ENCODE results near the gene NSD2. TPM values are rescaled to one million over a fixed set of nuclear protein-coding genes. Genes with fewer than 3 reads are reported as not detected.

The NSD2 gene
- total RNA-seq, 1 donor = 84.7 TPM

DNA sequence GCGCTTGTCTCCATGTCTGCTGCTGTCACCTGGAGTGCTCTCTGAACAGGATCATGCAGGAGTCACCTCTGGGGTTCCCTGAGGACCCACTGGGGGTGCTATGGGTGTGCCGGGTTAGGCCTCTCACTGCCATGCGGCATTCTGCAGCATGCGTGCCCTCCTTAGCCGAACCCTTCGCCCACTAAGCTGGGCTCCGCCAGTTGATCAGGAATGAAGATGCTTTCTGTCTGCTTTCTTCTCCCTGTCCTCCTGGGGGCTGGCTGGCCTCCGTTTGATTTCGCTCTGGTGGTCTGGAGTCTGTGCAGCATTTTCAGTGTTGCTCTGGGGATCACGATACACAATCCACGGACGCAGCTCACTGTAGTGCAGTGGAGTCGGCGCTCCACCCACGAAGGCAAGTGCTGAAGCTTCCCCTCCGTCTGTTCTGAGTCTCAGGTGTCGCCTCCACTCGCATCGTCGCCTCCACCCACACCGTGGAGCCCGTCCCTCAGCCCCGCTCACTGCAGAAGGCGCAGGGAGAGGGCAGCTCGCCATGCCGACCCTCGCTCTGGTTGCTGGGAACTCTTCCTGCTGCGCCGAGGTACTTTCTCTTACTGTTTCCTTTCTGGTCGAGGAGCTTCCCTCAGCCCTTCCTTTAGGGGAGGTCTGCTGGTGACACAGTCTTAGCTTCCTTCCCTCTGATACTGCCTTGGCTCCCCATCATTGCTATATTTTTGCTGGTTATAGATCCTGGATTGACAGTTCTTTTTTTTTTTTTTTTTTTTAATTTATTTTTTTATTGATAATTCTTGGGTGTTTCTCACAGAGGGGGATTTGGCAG lies 44.5 kb upstream of the NSD2 start:
- no peak overlapping the region for H3K4me3 ChIP-seq (ENCODE audit: low read depth, low read length)
- TF ChIP-seq, protein P1, sequence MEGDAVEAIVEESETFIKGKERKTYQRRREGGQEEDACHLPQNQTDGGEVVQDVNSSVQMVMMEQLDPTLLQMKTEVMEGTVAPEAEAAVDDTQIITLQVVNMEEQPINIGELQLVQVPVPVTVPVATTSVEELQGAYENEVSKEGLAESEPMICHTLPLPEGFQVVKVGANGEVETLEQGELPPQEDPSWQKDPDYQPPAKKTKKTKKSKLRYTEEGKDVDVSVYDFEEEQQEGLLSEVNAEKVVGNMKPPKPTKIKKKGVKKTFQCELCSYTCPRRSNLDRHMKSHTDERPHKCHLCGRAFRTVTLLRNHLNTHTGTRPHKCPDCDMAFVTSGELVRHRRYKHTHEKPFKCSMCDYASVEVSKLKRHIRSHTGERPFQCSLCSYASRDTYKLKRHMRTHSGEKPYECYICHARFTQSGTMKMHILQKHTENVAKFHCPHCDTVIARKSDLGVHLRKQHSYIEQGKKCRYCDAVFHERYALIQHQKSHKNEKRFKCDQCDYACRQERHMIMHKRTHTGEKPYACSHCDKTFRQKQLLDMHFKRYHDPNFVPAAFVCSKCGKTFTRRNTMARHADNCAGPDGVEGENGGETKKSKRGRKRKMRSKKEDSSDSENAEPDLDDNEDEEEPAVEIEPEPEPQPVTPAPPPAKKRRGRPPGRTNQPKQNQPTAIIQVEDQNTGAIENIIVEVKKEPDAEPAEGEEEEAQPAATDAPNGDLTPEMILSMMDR (IDR thresholded peaks at IDR 0.05; ENCODE audit: insufficient read depth, low read length) = no peak
- no peak for DNase-seq (ENCODE audit: low read depth)

DNA sequence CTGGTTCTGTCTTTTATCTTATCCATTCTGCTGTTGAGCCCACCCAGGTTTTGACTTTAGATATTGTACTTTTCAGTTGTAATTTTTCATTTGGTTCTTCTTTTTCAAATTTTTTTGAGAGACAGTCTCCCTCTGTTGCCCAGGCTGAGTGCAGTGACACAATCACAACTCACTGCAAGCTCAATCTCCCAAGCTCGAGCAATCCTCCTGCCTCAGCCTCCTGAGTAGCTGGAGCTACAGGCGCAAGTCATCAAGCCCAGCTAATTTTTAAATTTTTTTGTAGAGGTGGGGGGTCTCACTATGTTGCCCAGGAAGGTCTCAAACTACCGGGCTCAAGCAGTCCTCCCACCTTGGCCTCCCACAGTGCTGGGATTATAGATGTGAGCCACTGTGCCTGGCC lies 41.0 kb upstream of the NSD2 start:
- DNase-seq (ENCODE audit: low read depth) = no peak
- H3K4me3 ChIP-seq (ENCODE audit: low read depth, low read length) = no peak overlapping the region
- TF ChIP-seq, protein P1 (IDR thresholded peaks at IDR 0.05; ENCODE audit: insufficient read depth, low read length) = no peak

DNA sequence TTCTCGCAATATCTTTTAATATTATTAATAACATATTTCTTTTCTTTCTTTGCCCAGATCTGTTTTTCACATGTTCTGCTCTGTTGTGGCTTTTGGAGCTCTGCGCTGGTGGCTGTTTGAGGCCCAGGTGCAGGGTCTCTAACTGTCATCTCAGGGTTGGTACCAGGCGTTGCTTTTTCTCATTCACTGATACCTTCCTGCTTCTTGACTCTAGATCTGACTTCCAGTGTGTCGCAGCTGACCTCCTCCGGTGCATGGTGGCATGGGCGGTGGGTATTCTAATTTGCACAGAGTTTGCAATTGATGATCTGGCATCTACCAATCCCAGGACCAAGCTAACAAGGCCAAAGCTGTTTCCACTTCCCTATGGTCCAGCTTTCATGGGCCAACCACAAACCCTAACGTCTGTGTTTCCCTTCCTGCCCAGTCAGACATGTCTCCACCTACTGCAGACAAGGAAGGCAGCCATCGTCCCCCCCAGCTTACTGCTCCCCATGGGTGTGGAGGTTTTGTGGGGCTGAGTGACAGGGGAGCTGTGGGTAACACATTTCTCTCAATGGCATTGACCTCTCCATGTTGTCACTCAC lies 40.5 kb upstream of the NSD2 start:
- TF ChIP-seq, protein P1 (IDR thresholded peaks at IDR 0.05; ENCODE audit: insufficient read depth, low read length) = no peak
- DNase-seq (ENCODE audit: low read depth) = no peak
- no peak overlapping the region for H3K4me3 ChIP-seq (ENCODE audit: low read depth, low read length)

DNA sequence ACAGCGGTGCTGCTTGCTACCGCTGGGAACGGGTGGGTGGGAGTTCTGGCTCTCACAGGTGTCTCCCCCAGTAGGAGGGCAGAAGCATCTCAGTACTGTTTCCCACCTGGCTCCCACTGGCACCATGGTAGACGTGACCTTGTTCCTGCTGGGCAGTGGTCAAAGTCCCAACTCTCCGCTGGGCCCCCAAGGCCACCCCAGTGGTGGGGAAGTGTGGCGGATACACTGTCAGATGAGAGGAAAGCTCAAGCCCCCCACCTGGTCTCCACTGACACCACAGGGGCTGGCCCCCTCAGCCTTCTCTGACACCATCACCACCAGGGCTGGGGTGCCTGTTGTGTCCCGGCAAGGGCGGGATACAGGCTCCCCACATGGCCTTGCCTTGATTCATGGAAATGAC lies 39.9 kb upstream of the NSD2 start:
- no peak for DNase-seq (ENCODE audit: low read depth)
- TF ChIP-seq, protein P1 (IDR thresholded peaks at IDR 0.05; ENCODE audit: insufficient read depth, low read length) = no peak
- H3K4me3 ChIP-seq (ENCODE audit: low read depth, low read length) = no peak overlapping the region

DNA sequence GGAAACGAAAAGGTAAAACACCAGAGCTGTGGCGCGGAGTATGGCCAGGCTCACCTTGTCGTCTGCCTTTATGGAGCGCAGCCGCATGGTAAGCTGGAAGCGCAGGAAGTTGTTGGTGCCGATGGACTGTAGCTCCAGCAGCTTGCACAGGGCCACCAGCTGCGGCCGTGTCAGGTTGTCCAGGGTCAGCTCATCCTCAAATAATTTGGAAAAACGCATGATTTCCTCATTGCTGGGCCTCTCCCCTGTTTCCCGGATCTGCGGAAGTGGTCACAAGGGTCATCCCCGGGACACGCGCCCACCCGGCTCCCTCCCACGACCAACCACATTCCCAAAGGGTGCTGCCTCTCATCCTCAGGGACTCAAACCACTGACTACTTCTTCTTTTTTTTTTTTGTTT lies 38.5 kb upstream of the NSD2 start:
- DNase-seq (ENCODE audit: low read depth) = no peak
- TF ChIP-seq, protein P1 (IDR thresholded peaks at IDR 0.05; ENCODE audit: insufficient read depth, low read length) = no peak
- no peak overlapping the region for H3K4me3 ChIP-seq (ENCODE audit: low read depth, low read length)

DNA sequence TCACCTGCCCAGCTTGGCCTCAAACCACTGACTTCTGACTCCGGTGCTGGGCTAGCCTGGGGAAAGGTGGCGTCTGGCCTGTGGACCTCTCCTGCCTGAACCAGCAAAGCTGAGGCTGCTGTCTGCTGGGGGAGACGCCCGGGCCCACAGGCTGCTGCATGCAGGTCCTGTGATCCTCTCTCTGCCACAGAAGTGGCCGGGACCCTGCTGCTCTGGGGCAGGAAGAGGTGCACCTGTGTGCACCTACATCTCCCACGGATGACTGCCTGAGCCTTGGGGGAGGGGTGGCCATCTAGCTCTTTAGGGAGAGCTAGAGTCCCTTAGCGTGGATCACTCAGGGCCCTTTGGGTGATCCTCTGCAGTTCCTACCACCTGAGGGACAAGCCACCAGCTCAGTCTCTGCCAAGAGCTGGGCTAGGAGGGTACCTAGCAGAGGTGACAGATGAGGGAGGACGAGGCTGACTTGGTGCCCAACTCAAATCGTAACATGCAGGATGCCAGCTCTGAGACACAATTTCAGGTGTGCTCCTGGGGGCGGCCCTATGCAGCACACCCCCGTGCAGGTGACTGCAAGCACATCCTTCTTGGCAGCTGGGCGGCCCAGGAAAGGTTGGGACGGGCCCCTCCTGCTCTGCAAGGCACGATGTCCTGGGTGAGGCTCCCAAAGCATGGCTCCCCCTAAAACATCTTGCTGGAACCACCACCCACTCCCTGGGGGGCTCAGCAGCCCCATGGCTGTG lies 37.7 kb upstream of the NSD2 start:
- no peak overlapping the region for H3K4me3 ChIP-seq (ENCODE audit: low read depth, low read length)
- no peak for DNase-seq (ENCODE audit: low read depth)
- TF ChIP-seq, protein P1 (IDR thresholded peaks at IDR 0.05; ENCODE audit: insufficient read depth, low read length) = no peak

Data from fibroblast of the aortic adventitia (primary cell).